GM18498 (cell line): ENCODE results near the gene ANKS1A.

Source experiments
- ATAC-seq: cut with Tn5 transposase; IDR thresholded peaks from one replicate; pipeline ENCODE4 v1.9.1; 2021; ENCODE audit warnings: mild to moderate bottlenecking, moderate library complexity; ENCODE audit not compliant: unreplicated experiment

ANKS1A gene

GRCh38 chr6:35049900-35050756, 161.1 kb downstream of the ANKS1A start:
- no peak for ATAC-seq

GRCh38 chr6:35050757-35051330, 161.8 kb downstream of the ANKS1A start:
- no peak for ATAC-seq

- ATAC-seq: no peak
Observed at GRCh38 chr6:35051396-35051795, 162.3 kb downstream of the ANKS1A start.

GRCh38 chr6:35051997-35052583, 163.0 kb downstream of the ANKS1A start:
- no peak for ATAC-seq

- ATAC-seq: no peak
Observed at GRCh38 chr6:35052694-35053565, 163.9 kb downstream of the ANKS1A start.

- ATAC-seq: no peak
Observed at GRCh38 chr6:35053701-35054100, 164.6 kb downstream of the ANKS1A start.

- no peak for ATAC-seq
Observed at GRCh38 chr6:35054106-35054742, 165.2 kb downstream of the ANKS1A start.

- no peak for ATAC-seq
Observed at GRCh38 chr6:35054743-35055130, 165.7 kb downstream of the ANKS1A start.

GRCh38 chr6:35055891-35056290, 166.8 kb downstream of the ANKS1A start:
- no peak for ATAC-seq

GRCh38 chr6:35056952-35057351, 167.9 kb downstream of the ANKS1A start:
- ATAC-seq: no peak

GRCh38 chr6:35057449-35058357, 168.6 kb downstream of the ANKS1A start:
- no peak for ATAC-seq

- no peak for ATAC-seq
Observed at GRCh38 chr6:35058358-35058675, 169.3 kb downstream of the ANKS1A start.

GRCh38 chr6:35058865-35059522, 169.9 kb downstream of the ANKS1A start:
- no peak for ATAC-seq

- ATAC-seq: no peak
Observed at GRCh38 chr6:35059596-35060345, 170.7 kb downstream of the ANKS1A start.

GRCh38 chr6:35061102-35061615, 172.1 kb downstream of the ANKS1A start:
- no peak for ATAC-seq

GRCh38 chr6:35061651-35062410, 172.8 kb downstream of the ANKS1A start:
- ATAC-seq: no peak

GRCh38 chr6:35062676-35063574, 173.9 kb downstream of the ANKS1A start:
- ATAC-seq: no peak
